ENCODE measurements around the gene PSTPIP2. TPM values are rescaled to one million over a fixed set of nuclear protein-coding genes. Genes with fewer than 3 reads are reported as not detected.

The PSTPIP2 gene
- total and polyA plus RNA-seq, 2 donors (not counting 1 experiment from before 2014, with no cell fraction given) = 0.42 to 0.76 TPM

DNA sequence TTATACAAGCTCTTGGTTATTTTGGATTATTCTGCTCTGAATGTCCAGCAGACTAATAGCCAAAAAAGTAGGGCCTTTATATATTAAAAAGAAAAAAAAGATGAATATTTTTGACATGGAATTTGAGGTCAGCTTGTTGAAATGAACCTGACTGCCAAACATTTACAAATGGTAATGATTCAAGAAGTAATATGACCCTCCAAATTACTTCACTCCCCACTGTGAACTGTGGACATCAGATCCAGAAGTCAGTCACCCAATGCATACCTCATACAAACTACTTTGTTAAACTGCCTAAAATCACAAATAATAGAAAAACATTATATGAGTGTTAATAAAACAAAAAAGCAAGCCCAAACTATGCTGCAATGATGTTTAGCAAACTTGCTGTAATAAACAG, 115.0 kb downstream of the PSTPIP2 start:
- intact Hi-C loops (cut with micrococcal nuclease) = no loop called here
- ChIA-PET POLR2A (no interaction called here), CTCF (no interaction called here)
- no peaks in the 10 kb centered on the region for H3K27me3 ChIP-seq (replicated peaks in 1 of 4; ENCODE audit: control extremely low read depth in 1 of 4, control insufficient read depth in 3 of 4, insufficient read depth in 4 of 4, low read length in 3 of 4)
- H3K4me3 ChIP-seq (ENCODE audit: control extremely low read depth in 1 of 5, extremely low read depth in 1 of 5, insufficient read depth in 1 of 5, low read depth in 2 of 5, low read length in 4 of 5) = no peak overlapping the region
- TF ChIP-seq EZH2 (IDR thresholded peaks at IDR 0.05; ENCODE audit: borderline replicate concordance, insufficient read depth, low read depth, low read length, poor library complexity, severe bottlenecking) = no peak
- TF ChIP-seq, protein P1, sequence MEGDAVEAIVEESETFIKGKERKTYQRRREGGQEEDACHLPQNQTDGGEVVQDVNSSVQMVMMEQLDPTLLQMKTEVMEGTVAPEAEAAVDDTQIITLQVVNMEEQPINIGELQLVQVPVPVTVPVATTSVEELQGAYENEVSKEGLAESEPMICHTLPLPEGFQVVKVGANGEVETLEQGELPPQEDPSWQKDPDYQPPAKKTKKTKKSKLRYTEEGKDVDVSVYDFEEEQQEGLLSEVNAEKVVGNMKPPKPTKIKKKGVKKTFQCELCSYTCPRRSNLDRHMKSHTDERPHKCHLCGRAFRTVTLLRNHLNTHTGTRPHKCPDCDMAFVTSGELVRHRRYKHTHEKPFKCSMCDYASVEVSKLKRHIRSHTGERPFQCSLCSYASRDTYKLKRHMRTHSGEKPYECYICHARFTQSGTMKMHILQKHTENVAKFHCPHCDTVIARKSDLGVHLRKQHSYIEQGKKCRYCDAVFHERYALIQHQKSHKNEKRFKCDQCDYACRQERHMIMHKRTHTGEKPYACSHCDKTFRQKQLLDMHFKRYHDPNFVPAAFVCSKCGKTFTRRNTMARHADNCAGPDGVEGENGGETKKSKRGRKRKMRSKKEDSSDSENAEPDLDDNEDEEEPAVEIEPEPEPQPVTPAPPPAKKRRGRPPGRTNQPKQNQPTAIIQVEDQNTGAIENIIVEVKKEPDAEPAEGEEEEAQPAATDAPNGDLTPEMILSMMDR (IDR thresholded peaks at IDR 0.05) = no peak
- no peak overlapping the region for H3K4me2 ChIP-seq (replicated peaks; ENCODE audit: low read depth, low read length, poor library complexity, severe bottlenecking)
- Mint-ChIP-seq H3K9me3 (ENCODE audit: insufficient read depth) (no peaks in the 10 kb centered on the region), H3K4me3 (no peak overlapping the region), H3K27me3 (no peaks in the 10 kb centered on the region), H3K4me1 (peaks cover 21% of the 10 kb centered on the region), H3K27ac (no peak overlapping the region)
- ATAC-seq (ENCODE audit: low read depth) = no peak
- no peak overlapping the region for H3K9ac ChIP-seq (ENCODE audit: low read length)
- peaks cover 10% of the 10 kb centered on the region for H4K20me1 ChIP-seq (ENCODE audit: control insufficient read depth, insufficient read depth, low read length, poor library complexity, severe bottlenecking)
- no peak for DNase-seq
- H2AFZ ChIP-seq (ENCODE audit: insufficient read depth, low read depth, low read length, poor library complexity, severe bottlenecking) = no peak overlapping the region
- peaks cover 14 to 34% of the 10 kb centered on the region in 2 experiments for H3K36me3 ChIP-seq (replicated peaks in 1 of 2; ENCODE audit: control extremely low read depth in 1 of 2, control insufficient read depth in 1 of 2, extremely low read depth in 1 of 2, insufficient read depth in 2 of 2, low read length in 1 of 2)
- peaks cover 37% of the 10 kb centered on the region for H3K79me2 ChIP-seq (ENCODE audit: control insufficient read depth, insufficient read depth, low read length)
- no peak overlapping the region for H3K27ac ChIP-seq (ENCODE audit: low read length in 2 of 2)
- no peaks in the 10 kb centered on the region for H3K4me1 ChIP-seq (ENCODE audit: control insufficient read depth in 2 of 2, insufficient read depth in 2 of 2, low read length in 2 of 2)
- H3K9me3 ChIP-seq (ENCODE audit: control extremely low read depth in 1 of 3, control insufficient read depth in 2 of 3, insufficient read depth in 1 of 3, low read length in 2 of 3) = no peaks in the 10 kb centered on the region

DNA sequence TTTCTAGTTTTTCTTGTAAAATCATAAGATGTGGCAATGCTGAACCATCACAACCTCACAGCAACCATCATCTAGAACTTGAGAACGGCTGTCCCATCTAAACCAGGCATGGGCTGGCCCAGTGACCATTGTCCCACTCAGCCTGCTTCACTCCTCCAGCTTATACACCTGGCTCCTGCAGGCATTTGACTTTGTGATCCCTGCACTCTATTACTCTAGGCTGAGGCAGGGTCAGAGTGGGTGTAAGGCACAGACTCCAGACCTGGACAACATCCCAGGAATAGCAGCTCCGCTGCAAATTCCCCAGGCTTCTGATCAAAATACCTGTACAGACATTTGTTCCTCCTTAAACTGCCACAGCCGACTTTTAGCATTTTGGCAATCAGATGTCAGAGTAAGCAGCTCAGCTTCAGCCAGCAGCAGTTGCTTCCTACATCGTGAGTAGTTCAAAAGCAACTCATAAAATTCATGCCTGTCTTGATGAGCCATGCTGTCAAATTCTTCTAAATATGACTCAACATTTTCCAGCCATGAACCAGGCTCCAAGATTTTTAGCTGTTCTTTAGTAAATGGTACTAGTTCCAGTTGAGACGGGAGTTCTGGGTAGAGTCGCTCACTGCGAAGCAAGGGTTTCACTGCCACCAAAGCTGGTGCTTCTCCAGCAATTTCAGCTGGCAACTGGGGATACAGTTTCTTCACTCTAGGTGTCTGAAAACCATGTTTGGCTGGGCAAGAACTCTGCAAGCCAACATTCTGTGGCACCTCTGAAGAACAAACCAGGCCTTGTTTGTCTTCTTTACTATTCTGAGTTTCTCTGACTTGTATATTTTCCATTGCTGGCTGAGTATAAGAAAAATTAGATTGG, 117.8 kb downstream of the PSTPIP2 start:
- Histone ChIP-seq H3K4me1 (ENCODE audit: control insufficient read depth in 2 of 2, insufficient read depth in 2 of 2, low read length in 2 of 2) (no peaks in the 10 kb centered on the region), H3K4me2 (replicated peaks; ENCODE audit: low read depth, low read length, poor library complexity, severe bottlenecking) (no peak overlapping the region), H3K9me3 (ENCODE audit: control extremely low read depth in 1 of 3, control insufficient read depth in 2 of 3, insufficient read depth in 1 of 3, low read length in 2 of 3) (no peaks in the 10 kb centered on the region), H3K27ac (ENCODE audit: low read length in 2 of 2) (no peak overlapping the region), H3K9ac (ENCODE audit: low read length) (no peak overlapping the region), H3K79me2 (ENCODE audit: control insufficient read depth, insufficient read depth, low read length) (peaks cover 14% of the 10 kb centered on the region), H3K36me3 (replicated peaks in 1 of 2; ENCODE audit: control extremely low read depth in 1 of 2, control insufficient read depth in 1 of 2, extremely low read depth in 1 of 2, insufficient read depth in 2 of 2, low read length in 1 of 2) (peaks cover 18 to 52% of the 10 kb centered on the region in 2 experiments), H2AFZ (ENCODE audit: insufficient read depth, low read depth, low read length, poor library complexity, severe bottlenecking) (no peak overlapping the region), H4K20me1 (ENCODE audit: control insufficient read depth, insufficient read depth, low read length, poor library complexity, severe bottlenecking) (peaks cover 10% of the 10 kb centered on the region), H3K4me3 (ENCODE audit: control extremely low read depth in 1 of 5, extremely low read depth in 1 of 5, insufficient read depth in 1 of 5, low read depth in 2 of 5, low read length in 4 of 5) (no peak overlapping the region), H3K27me3 (replicated peaks in 1 of 4; ENCODE audit: control extremely low read depth in 1 of 4, control insufficient read depth in 3 of 4, insufficient read depth in 4 of 4, low read length in 3 of 4) (no peaks in the 10 kb centered on the region)
- H3K4me3 Mint-ChIP-seq = no peak overlapping the region
- CTCF ChIA-PET = no interaction called here
- peaks cover 8% of the 10 kb centered on the region for H3K4me1 Mint-ChIP-seq
- POLR2A ChIA-PET = no interaction called here
- 100% methylated on average over 6 of the region's 7 CpGs for WGBS (ENCODE audit: insufficient coverage)
- DNase-seq = no peak
- no peaks in the 10 kb centered on the region for H3K27me3 Mint-ChIP-seq
- TF ChIP-seq EZH2 (IDR thresholded peaks at IDR 0.05; ENCODE audit: borderline replicate concordance, insufficient read depth, low read depth, low read length, poor library complexity, severe bottlenecking) = no peak
- TF ChIP-seq, protein P1 (IDR thresholded peaks at IDR 0.05) = no peak
- no peak overlapping the region for H3K27ac Mint-ChIP-seq
- intact Hi-C loops (cut with micrococcal nuclease) = no loop called here
- H3K9me3 Mint-ChIP-seq (ENCODE audit: insufficient read depth) = no peaks in the 10 kb centered on the region
- no peak for ATAC-seq (ENCODE audit: low read depth)

Data from B cell (primary cell).